ENCODE measurements around the gene NOL4L.

DNA sequence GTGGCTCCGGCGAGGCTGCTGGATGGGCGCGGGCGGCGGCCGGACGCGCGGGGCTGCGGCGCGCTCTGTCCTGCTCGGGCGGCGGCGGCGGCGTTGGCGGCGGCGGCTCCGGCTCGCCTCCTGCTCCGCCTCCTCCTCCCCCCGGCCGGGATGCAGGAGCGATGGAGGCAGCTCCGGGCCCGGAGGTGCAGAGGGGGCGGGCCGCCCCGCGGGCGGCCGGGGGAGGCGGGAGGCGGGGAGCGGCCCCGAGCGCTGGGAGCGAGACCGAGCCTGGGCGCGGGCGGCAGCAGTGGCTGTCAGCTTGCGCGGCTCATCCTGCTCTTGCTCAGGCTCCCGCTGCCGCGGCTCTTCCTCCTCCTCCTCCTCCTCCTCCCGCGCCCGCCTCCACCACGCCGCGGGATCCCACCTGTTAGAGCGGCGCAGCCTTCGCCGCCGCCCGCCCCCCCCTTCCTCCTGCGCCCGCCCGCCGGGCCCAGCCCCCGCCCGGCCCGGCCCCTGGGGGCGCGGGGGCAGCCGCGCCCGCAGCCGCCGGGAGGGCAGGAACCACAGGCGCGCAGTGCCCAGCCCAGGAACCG is at the start of gene NOL4L:
- TF ChIP-seq, protein P1, sequence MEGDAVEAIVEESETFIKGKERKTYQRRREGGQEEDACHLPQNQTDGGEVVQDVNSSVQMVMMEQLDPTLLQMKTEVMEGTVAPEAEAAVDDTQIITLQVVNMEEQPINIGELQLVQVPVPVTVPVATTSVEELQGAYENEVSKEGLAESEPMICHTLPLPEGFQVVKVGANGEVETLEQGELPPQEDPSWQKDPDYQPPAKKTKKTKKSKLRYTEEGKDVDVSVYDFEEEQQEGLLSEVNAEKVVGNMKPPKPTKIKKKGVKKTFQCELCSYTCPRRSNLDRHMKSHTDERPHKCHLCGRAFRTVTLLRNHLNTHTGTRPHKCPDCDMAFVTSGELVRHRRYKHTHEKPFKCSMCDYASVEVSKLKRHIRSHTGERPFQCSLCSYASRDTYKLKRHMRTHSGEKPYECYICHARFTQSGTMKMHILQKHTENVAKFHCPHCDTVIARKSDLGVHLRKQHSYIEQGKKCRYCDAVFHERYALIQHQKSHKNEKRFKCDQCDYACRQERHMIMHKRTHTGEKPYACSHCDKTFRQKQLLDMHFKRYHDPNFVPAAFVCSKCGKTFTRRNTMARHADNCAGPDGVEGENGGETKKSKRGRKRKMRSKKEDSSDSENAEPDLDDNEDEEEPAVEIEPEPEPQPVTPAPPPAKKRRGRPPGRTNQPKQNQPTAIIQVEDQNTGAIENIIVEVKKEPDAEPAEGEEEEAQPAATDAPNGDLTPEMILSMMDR (IDR thresholded peaks at IDR 0.05 in 8 of 11, conservative IDR thresholded peaks at IDR 0.05 in 3 of 11): no peak
- TF ChIP-seq POLR2A (IDR thresholded peaks at IDR 0.05): no peak
- TF ChIP-seq POLR2AphosphoS5 (IDR thresholded peaks at IDR 0.05): no peak
